ENCODE measurements around the gene OLFML2A. TPM values are rescaled to one million over a fixed set of nuclear protein-coding genes. Genes with fewer than 3 reads are reported as not detected.
"Not testable (repeated sequence)": the region's sequence is repeated elsewhere in the genome, so short reads cannot be mapped to it uniquely, and the experiment has no call there.

Gene OLFML2A
- total and polyA plus RNA-seq, 10 donors = 3.0 to 187 (median 117) TPM

DNA sequence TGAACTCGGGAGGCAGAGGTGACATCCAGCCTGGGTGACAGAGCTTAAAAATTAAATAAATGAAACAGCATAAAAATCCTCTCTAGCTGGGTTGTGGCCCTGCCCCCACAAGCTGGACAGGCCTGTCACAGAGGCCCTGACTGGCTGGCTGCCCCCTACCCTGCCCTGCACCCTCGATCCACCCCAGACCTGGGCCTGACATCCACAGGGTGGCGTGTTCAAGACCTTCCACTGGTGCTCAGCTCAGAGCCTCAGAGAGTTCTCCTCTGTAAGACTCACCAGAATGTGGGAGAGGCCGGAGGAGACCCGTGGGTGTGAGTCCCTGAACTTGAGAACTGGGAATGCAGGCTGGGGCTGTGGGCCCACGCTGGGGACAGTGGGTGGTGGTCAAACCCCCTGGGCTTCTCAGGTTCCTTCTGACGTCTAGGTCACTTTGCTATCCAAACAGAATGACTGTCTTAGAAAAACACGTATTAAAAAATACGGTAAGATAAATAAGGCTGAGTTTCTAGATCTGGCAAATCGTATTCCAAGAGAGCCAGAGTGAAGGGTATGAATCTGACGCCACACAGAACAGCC is 66.6 kb downstream of the OLFML2A start:
- peaks cover 0 to 16% (median 5%) of the 10 kb centered on the region in 6 donors for H3K4me1 ChIP-seq
- H3K27me3 ChIP-seq (replicated peaks in 1 of 7) = peaks cover 0 to 20% (median 1%) of the 10 kb centered on the region in 7 donors
- intact Hi-C loops (cut with DNase I; ENCODE audit: low total_unique reads) = no loop called here
- DNase-seq = no peak
- WGBS, 5 donors = 87 to 92% (median 89%) methylated on average over 9 to 11 of the region's 11 CpGs
- no peaks in the 10 kb centered on the region for H3K9me3 ChIP-seq
- no peak overlapping the region for H3K27ac ChIP-seq
- no peaks in the 10 kb centered on the region for H3K36me3 ChIP-seq
- TF ChIP-seq CTCF (IDR thresholded peaks at IDR 0.05 in 8 of 11, conservative IDR thresholded peaks at IDR 0.05 in 3 of 11) (no peak), POLR2AphosphoS5 (IDR thresholded peaks at IDR 0.05) (no peak), POLR2A (IDR thresholded peaks at IDR 0.05) (no peak)
- H3K4me3 ChIP-seq = no peak overlapping the region

DNA sequence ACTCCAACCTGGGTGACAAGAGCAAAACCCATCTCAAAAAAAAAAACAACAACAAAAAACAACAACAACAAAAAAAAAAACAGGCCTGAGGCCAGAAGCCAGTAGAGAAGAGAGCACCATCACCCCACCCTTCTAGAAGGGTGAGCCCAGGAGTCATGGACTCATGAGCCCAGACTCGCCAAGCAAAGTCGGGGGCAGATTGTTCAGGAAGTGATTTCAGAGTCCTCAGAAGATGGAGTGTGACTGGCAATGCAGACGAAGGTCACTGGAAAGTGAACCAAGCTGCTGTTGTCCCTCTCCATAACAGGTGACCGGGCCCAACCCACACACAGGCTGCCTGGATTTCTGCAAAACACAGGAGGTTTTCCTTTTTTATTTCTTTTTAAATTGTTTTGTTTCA is 67.4 kb downstream of the OLFML2A start:
- intact Hi-C loops (cut with DNase I; ENCODE audit: low total_unique reads) = no loop called here

DNA sequence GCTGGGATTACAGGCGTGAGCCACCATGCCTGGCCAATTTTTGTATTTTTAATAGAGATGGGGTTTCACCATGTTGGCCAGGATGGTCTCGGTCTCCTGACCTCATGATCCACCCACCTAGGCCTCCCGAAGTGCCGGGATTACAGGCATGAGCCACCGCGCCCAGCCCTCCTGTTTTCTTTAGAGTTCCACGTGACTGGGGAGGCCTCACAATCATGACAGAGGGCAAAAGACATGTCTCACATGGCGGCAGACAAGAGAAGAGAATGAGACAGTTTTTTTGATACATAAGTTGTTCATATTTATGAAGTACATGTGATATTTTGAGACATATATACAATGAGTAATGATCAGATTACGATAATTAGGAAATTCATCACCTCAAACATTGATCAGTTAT is 69.5 kb downstream of the OLFML2A start:
- H3K4me1 ChIP-seq; H3K36me3 ChIP-seq; H3K9me3 ChIP-seq; H3K27ac ChIP-seq; DNase-seq; intact Hi-C loops (cut with DNase I; ENCODE audit: low total_unique reads); H3K27me3 ChIP-seq (replicated peaks in 1 of 7); H3K4me3 ChIP-seq: not testable (repeated sequence)
- WGBS, 5 donors = 88 to 95% (median 93%) methylated on average over 9 of the region's 9 CpGs

More for the DNA sequence above, 67.4 kb downstream of the OLFML2A start:
- Histone ChIP-seq H3K36me3 (no peaks in the 10 kb centered on the region), H3K4me1 (peaks cover 0 to 15% (median 4%) of the 10 kb centered on the region in 6 donors), H3K27ac (no peak overlapping the region), H3K27me3 (replicated peaks in 1 of 7) (peaks cover 0 to 13% (median 0%) of the 10 kb centered on the region in 7 donors), H3K4me3 (no peak overlapping the region), H3K9me3 (no peaks in the 10 kb centered on the region)
- WGBS, 5 donors = 51 to 67% (median 57%) methylated on average over 4 of the region's 4 CpGs
- DNase-seq = no peak
- TF ChIP-seq CTCF (IDR thresholded peaks at IDR 0.05 in 8 of 11, conservative IDR thresholded peaks at IDR 0.05 in 3 of 11) = no peak
- no peak for TF ChIP-seq POLR2A (IDR thresholded peaks at IDR 0.05)
- TF ChIP-seq POLR2AphosphoS5 (IDR thresholded peaks at IDR 0.05) = no peak

DNA sequence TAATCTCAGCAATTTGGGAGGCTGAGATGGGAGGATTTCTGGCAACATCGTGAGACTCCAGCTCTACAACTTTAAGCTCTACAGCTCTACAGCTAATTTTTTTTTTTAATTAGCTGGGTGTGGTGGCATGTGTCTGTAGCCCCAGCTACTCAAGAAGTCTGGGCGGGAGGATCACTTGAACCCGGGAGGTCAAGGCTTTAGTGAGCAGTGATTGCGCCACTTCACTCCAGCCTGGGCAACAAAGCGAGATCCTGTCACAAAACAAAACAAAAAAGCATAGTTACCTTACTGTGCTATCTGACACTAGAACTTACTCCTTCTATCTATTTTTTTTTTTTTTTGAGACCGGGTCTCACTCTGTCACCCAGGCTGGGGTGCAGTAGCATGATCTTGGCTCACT is 70.0 kb downstream of the OLFML2A start:
- no peak overlapping the region for H3K4me3 ChIP-seq
- intact Hi-C loops (cut with DNase I; ENCODE audit: low total_unique reads) = no loop called here
- WGBS, 5 donors = 80 to 93% (median 87%) methylated on average over 6 of the region's 6 CpGs
- H3K36me3 ChIP-seq = no peaks in the 10 kb centered on the region
- no peak for TF ChIP-seq CTCF (IDR thresholded peaks at IDR 0.05 in 8 of 11, conservative IDR thresholded peaks at IDR 0.05 in 3 of 11)
- no peak for TF ChIP-seq POLR2AphosphoS5 (IDR thresholded peaks at IDR 0.05)
- TF ChIP-seq POLR2A (IDR thresholded peaks at IDR 0.05) = no peak
- H3K9me3 ChIP-seq = no peaks in the 10 kb centered on the region
- no peaks in the 10 kb centered on the region for H3K27me3 ChIP-seq (replicated peaks in 1 of 7)
- H3K4me1 ChIP-seq = peaks cover 0 to 4% (median under 1%) of the 10 kb centered on the region in 6 donors
- no peak for DNase-seq
- no peak overlapping the region for H3K27ac ChIP-seq

Measured in spleen (tissue), 11 donors.